HEK293 (cell line): ENCODE results near the gene PMVK.

Experiments used
- CTCF ChIA-PET: fragments of 350-600 bp; formaldehyde crosslinking; extraction: SDS; loops from one replicate; lab custom pipeline; 2021; ENCODE audit warnings: antibody characterized with exemption; lab: Yijun Ruan, JAX
- POLR2A ChIA-PET: fragments of 300-600 bp; formaldehyde crosslinking; extraction: SDS; loops from one replicate; lab custom pipeline; 2020; ENCODE audit warnings: antibody characterized with exemption, inconsistent platforms; lab: Yijun Ruan, JAX
- H3K27ac ChIP-seq: fragments of 200-500 bp; sonication (Bioruptor generic); 2 replicates; pipeline ENCODE4 v1.5.1; 2014; ENCODE audit warnings: low read depth, low read length, control low read depth, inconsistent platforms; ENCODE audit errors: extremely low read depth
- H3K36me3 ChIP-seq, 2 experiments: fragments of 200-500 bp in 1 of 2; sonication (Bioruptor generic) in 1 of 2; 1 replicate in 1 of 2; 2 replicates in 1 of 2; pipeline ENCODE4 v1.5.1; 2014 to 2017; ENCODE audit warnings: inconsistent platforms in 2 of 2, low read length in 2 of 2; ENCODE audit not compliant: control insufficient read depth in 2 of 2, insufficient read depth in 1 of 2
- H3K4me1 ChIP-seq: fragments of 200-500 bp; sonication (Bioruptor generic); 2 replicates; pipeline ENCODE4 v1.5.1; 2014; ENCODE audit warnings: mild to moderate bottlenecking, low read length, inconsistent platforms; ENCODE audit not compliant: control insufficient read depth, insufficient read depth
- H3K4me3 ChIP-seq: 2 replicates; pipeline ENCODE4 v1.5.1; 2011; ENCODE audit warnings: low read depth, mild to moderate bottlenecking, control low read depth, low read length, moderate library complexity
- H3K9me3 ChIP-seq: fragments of 200-500 bp; sonication (Bioruptor generic); 2 replicates; pipeline ENCODE4 v1.5.1; 2014; ENCODE audit warnings: low read depth, low read length, inconsistent platforms; ENCODE audit not compliant: control insufficient read depth, insufficient read depth
- BCL11B ChIP-seq: fragments of 450-650 bp; formaldehyde crosslinking; IDR thresholded peaks from 2 replicates; pipeline ENCODE4 v1.5.1; 2016; ENCODE audit warnings: low read depth, missing biosample characterization, missing genetic modification characterization
- KLF9 ChIP-seq: fragments of 450-650 bp; formaldehyde crosslinking; IDR thresholded peaks from 2 replicates; pipeline ENCODE4 v1.5.1; 2016; ENCODE audit warnings: missing biosample characterization, missing genetic modification characterization, low read depth
- RBAK ChIP-seq: fragments of 450-650 bp; formaldehyde crosslinking; IDR thresholded peaks from 2 replicates; pipeline ENCODE4 v1.5.1; 2016; ENCODE audit warnings: missing biosample characterization, missing genetic modification characterization
- ZFP3 ChIP-seq: fragments of 450-650 bp; formaldehyde crosslinking; IDR thresholded peaks from 2 replicates; pipeline ENCODE4 v1.5.1; 2016; ENCODE audit warnings: low read depth, missing biosample characterization, missing genetic modification characterization
- ZNF140 ChIP-seq: fragments of 450-650 bp; formaldehyde crosslinking; IDR thresholded peaks from 2 replicates; pipeline ENCODE4 v1.5.1; 2016; ENCODE audit warnings: missing biosample characterization, missing genetic modification characterization
- ZNF146 ChIP-seq: fragments of 450-650 bp; formaldehyde crosslinking; IDR thresholded peaks from 2 replicates; pipeline ENCODE4 v1.5.1; 2016; ENCODE audit warnings: missing biosample characterization, missing genetic modification characterization
- ZNF274 ChIP-seq, 2 experiments: fragments of 200-500 bp in 1 of 2; fragments of 450-650 bp in 1 of 2; sonication (Bioruptor generic) in 1 of 2; formaldehyde crosslinking in 1 of 2; IDR thresholded peaks; 2 replicates each; pipeline versions ENCODE4 v1.5.1 to v1.6.1; 2014 to 2016; ENCODE audit warnings: borderline replicate concordance in 1 of 2, inconsistent platforms in 1 of 2, low read length in 1 of 2, missing biosample characterization in 1 of 2, missing genetic modification characterization in 1 of 2
- ZNF404 ChIP-seq: fragments of 450-650 bp; formaldehyde crosslinking; IDR thresholded peaks from 2 replicates; pipeline ENCODE4 v1.5.1; 2017; ENCODE audit warnings: missing biosample characterization, missing genetic modification characterization
- ZNF423 ChIP-seq: fragments of 450-650 bp; formaldehyde crosslinking; IDR thresholded peaks from 2 replicates; pipeline ENCODE4 v1.5.1; 2016; ENCODE audit warnings: missing biosample characterization, missing genetic modification characterization
- ZNF426 ChIP-seq: fragments of 450-650 bp; formaldehyde crosslinking; IDR thresholded peaks from 2 replicates; pipeline ENCODE4 v1.5.1; 2017; ENCODE audit warnings: missing biosample characterization, missing genetic modification characterization, mild to moderate bottlenecking, inconsistent platforms, moderate library complexity
- ZNF433 ChIP-seq: fragments of 450-650 bp; formaldehyde crosslinking; IDR thresholded peaks from 2 replicates; pipeline ENCODE4 v1.5.1; 2016; ENCODE audit warnings: missing biosample characterization, missing genetic modification characterization, low read depth
- ZNF473 ChIP-seq: fragments of 450-650 bp; formaldehyde crosslinking; IDR thresholded peaks from 2 replicates; pipeline ENCODE4 v1.5.1; 2017; ENCODE audit warnings: missing biosample characterization, missing genetic modification characterization
- ZNF514 ChIP-seq: fragments of 450-650 bp; formaldehyde crosslinking; IDR thresholded peaks from 2 replicates; pipeline ENCODE4 v1.5.1; 2016; ENCODE audit warnings: missing biosample characterization, missing genetic modification characterization
- ZNF571 ChIP-seq: fragments of 450-650 bp; formaldehyde crosslinking; IDR thresholded peaks from 2 replicates; pipeline ENCODE4 v1.5.0; 2017; ENCODE audit warnings: missing biosample characterization, missing genetic modification characterization
- ZNF596 ChIP-seq: fragments of 450-650 bp; IDR thresholded peaks from 2 replicates; pipeline ENCODE4 v1.5.0; 2018; ENCODE audit warnings: missing biosample characterization, mild to moderate bottlenecking, missing genetic modification characterization, moderate library complexity
- ZNF623 ChIP-seq: fragments of 450-650 bp; formaldehyde crosslinking; IDR thresholded peaks from 2 replicates; pipeline ENCODE4 v1.5.1; 2016; ENCODE audit warnings: missing biosample characterization, missing genetic modification characterization
- ZNF624 ChIP-seq: fragments of 450-650 bp; formaldehyde crosslinking; IDR thresholded peaks from 2 replicates; pipeline ENCODE4 v1.5.1; 2017; ENCODE audit warnings: missing biosample characterization, missing genetic modification characterization
- ZNF747 ChIP-seq: fragments of 450-650 bp; formaldehyde crosslinking; IDR thresholded peaks from 2 replicates; pipeline ENCODE4 v1.5.1; 2016; ENCODE audit warnings: missing biosample characterization, missing genetic modification characterization
- ZNF792 ChIP-seq: fragments of 450-650 bp; formaldehyde crosslinking; IDR thresholded peaks from 2 replicates; pipeline ENCODE4 v1.5.1; 2016; ENCODE audit warnings: missing biosample characterization, missing genetic modification characterization
- ZNF830 ChIP-seq: fragments of 450-650 bp; IDR thresholded peaks from 2 replicates; pipeline ENCODE4 v1.5.0; 2018; ENCODE audit warnings: missing biosample characterization, missing genetic modification characterization, low read depth, mild to moderate bottlenecking, moderate library complexity
- ZNF843 ChIP-seq: fragments of 450-650 bp; formaldehyde crosslinking; IDR thresholded peaks from 2 replicates; pipeline ENCODE4 v1.5.1; 2016; ENCODE audit warnings: missing biosample characterization, missing genetic modification characterization
- TF ChIP-seq, protein P1 (sequence below): fragments of 450-650 bp; formaldehyde crosslinking; IDR thresholded peaks from 2 replicates; pipeline ENCODE4 v1.5.1; 2016; ENCODE audit warnings: missing biosample characterization, missing genetic modification characterization
- TF ChIP-seq, protein P2 (sequence below): fragments of 450-650 bp; formaldehyde crosslinking; IDR thresholded peaks from 2 replicates; pipeline ENCODE4 v1.5.1; 2016; ENCODE audit warnings: missing biosample characterization, missing genetic modification characterization
- TF ChIP-seq, protein P3 (sequence below): fragments of 450-650 bp; formaldehyde crosslinking; IDR thresholded peaks from 2 replicates; pipeline ENCODE4 v1.5.1; 2016; ENCODE audit warnings: missing biosample characterization, missing genetic modification characterization
- TF ChIP-seq, protein P4 (sequence below): fragments of 450-650 bp; formaldehyde crosslinking; IDR thresholded peaks from 2 replicates; pipeline ENCODE4 v1.5.1; 2016; ENCODE audit warnings: missing biosample characterization, missing genetic modification characterization, borderline replicate concordance

The PMVK gene

DNA sequence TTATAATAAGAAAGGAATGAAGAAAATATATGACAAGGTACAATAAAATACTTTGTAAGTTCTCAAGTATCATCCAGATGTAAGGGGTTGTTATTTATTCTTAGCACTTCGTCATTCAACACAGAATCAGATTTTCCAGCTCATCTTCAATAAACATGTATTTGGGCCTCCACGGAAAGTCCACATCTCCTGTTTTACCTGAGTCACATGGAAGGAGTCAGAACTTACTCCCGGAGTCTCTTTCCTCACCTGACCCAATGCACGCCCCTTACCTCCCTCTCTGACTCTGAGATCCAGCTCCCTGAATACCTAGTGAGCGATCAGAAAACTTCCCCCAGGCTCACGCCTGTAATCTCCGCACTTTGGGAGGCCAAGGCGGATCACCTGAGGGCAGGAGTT, 1.5 kb upstream of the PMVK start (continued):
- TF ChIP-seq, protein P1, sequence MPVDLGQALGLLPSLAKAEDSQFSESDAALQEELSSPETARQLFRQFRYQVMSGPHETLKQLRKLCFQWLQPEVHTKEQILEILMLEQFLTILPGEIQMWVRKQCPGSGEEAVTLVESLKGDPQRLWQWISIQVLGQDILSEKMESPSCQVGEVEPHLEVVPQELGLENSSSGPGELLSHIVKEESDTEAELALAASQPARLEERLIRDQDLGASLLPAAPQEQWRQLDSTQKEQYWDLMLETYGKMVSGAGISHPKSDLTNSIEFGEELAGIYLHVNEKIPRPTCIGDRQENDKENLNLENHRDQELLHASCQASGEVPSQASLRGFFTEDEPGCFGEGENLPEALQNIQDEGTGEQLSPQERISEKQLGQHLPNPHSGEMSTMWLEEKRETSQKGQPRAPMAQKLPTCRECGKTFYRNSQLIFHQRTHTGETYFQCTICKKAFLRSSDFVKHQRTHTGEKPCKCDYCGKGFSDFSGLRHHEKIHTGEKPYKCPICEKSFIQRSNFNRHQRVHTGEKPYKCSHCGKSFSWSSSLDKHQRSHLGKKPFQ (tag by site-specific recombination), result no peak
- TF ChIP-seq ZNF426 (tag by site-specific recombination) (no peak), BCL11B (tag by site-specific recombination) (no peak)

DNA sequence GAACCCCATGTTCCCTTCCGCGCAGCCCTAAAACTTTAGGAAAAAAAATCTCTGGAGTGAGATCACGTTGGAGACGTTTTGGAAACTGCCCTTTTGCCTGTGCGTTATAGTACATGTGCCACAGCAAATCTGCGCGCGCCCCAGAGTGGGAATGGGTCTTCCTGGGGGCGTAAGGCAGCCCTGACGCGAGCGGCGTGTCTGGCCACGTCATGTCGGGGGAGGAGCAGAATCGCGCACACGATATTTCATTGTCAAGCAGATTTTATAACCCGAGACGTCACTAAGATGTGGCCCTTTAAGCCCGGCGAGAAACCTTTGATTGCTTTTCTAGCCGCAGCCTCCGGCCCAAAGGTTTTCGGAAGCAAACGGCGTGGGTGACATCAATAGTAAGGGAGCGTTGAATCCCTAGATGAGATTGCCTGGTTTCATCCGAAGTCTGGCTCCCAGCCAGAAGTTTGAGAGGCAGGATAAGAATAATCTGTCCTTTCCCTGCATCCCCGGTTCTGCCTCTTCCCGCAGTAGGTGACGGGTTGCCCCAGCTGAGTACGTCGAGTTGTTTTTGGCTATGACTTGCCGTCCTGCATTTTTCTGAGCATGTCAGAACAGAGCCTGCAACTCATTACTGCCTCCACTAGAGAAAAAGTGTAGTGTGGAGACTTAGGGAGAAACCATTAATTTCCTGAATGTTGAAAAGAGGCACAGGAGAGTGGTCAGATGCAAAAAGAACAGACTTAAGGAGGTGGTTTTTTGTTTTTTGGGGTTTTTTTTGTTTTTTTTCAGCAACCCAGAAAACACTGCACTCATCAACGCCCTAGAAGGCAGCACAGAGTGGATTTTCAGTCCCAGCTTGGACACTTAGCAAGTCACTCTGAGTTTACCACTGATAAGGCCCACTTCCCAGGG, 817 bp upstream of the PMVK start:
- no peaks in the 10 kb centered on the region for H3K4me1 ChIP-seq
- peaks cover 0 to 1% of the 10 kb centered on the region in 2 experiments; a peak in 1 of 3 replicates for H3K36me3 ChIP-seq
- peak overlapping the region; percentile 61 for H3K4me3 ChIP-seq
- CTCF ChIA-PET, result interaction anchor here (0.5 to 1.5 kb wide), 11 partner anchors 19 to 437 kb away, joined by 3 to 5 read pairs (median 3); partner anchors contain the start of gene PBXIP1
- peak overlapping the region; percentile 88 for H3K27ac ChIP-seq
- no peaks in the 10 kb centered on the region for H3K9me3 ChIP-seq
- POLR2A ChIA-PET, result interaction anchor here (0.8 to 1.7 kb wide), 10 partner anchors 8 to 383 kb away, joined by 3 to 5 read pairs (median 4); partner anchors contain the start of genes FLAD1, KCNN3, PBXIP1 and PYGO2
- TF ChIP-seq ZNF423, result no peak
- TF ChIP-seq KLF9 (tag by site-specific recombination), result no peak; the same call in 1 of the 2 replicates
- TF ChIP-seq ZNF830 (tag by site-specific recombination), result no peak
- no peak for TF ChIP-seq ZNF843 (tag by site-specific recombination)
- TF ChIP-seq, protein P2, sequence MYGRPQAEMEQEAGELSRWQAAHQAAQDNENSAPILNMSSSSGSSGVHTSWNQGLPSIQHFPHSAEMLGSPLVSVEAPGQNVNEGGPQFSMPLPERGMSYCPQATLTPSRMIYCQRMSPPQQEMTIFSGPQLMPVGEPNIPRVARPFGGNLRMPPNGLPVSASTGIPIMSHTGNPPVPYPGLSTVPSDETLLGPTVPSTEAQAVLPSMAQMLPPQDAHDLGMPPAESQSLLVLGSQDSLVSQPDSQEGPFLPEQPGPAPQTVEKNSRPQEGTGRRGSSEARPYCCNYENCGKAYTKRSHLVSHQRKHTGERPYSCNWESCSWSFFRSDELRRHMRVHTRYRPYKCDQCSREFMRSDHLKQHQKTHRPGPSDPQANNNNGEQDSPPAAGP (tag by site-specific recombination), result no peak
- TF ChIP-seq ZNF146, result no peak
- TF ChIP-seq ZNF623 (tag by site-specific recombination), result no peak
- TF ChIP-seq, protein P3, sequence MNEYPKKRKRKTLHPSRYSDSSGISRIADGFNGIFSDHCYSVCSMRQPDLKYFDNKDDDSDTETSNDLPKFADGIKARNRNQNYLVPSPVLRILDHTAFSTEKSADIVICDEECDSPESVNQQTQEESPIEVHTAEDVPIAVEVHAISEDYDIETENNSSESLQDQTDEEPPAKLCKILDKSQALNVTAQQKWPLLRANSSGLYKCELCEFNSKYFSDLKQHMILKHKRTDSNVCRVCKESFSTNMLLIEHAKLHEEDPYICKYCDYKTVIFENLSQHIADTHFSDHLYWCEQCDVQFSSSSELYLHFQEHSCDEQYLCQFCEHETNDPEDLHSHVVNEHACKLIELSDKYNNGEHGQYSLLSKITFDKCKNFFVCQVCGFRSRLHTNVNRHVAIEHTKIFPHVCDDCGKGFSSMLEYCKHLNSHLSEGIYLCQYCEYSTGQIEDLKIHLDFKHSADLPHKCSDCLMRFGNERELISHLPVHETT (tag by site-specific recombination), result no peak; the same call in 1 of the 2 replicates
- TF ChIP-seq ZNF596, result no peak
- TF ChIP-seq, protein P4, sequence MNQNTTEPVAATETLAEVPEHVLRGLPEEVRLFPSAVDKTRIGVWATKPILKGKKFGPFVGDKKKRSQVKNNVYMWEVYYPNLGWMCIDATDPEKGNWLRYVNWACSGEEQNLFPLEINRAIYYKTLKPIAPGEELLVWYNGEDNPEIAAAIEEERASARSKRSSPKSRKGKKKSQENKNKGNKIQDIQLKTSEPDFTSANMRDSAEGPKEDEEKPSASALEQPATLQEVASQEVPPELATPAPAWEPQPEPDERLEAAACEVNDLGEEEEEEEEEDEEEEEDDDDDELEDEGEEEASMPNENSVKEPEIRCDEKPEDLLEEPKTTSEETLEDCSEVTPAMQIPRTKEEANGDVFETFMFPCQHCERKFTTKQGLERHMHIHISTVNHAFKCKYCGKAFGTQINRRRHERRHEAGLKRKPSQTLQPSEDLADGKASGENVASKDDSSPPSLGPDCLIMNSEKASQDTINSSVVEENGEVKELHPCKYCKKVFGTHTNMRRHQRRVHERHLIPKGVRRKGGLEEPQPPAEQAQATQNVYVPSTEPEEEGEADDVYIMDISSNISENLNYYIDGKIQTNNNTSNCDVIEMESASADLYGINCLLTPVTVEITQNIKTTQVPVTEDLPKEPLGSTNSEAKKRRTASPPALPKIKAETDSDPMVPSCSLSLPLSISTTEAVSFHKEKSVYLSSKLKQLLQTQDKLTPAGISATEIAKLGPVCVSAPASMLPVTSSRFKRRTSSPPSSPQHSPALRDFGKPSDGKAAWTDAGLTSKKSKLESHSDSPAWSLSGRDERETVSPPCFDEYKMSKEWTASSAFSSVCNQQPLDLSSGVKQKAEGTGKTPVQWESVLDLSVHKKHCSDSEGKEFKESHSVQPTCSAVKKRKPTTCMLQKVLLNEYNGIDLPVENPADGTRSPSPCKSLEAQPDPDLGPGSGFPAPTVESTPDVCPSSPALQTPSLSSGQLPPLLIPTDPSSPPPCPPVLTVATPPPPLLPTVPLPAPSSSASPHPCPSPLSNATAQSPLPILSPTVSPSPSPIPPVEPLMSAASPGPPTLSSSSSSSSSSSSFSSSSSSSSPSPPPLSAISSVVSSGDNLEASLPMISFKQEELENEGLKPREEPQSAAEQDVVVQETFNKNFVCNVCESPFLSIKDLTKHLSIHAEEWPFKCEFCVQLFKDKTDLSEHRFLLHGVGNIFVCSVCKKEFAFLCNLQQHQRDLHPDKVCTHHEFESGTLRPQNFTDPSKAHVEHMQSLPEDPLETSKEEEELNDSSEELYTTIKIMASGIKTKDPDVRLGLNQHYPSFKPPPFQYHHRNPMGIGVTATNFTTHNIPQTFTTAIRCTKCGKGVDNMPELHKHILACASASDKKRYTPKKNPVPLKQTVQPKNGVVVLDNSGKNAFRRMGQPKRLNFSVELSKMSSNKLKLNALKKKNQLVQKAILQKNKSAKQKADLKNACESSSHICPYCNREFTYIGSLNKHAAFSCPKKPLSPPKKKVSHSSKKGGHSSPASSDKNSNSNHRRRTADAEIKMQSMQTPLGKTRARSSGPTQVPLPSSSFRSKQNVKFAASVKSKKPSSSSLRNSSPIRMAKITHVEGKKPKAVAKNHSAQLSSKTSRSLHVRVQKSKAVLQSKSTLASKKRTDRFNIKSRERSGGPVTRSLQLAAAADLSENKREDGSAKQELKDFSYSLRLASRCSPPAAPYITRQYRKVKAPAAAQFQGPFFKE (tag by site-specific recombination), result no peak
- no peak for TF ChIP-seq ZNF624
- no peak for TF ChIP-seq ZNF792 (tag by site-specific recombination)
- TF ChIP-seq ZNF140 (tag by site-specific recombination), result no peak
- no peak for TF ChIP-seq ZNF473 (tag by site-specific recombination)
- no peak for TF ChIP-seq ZNF404 (tag by site-specific recombination)
- no peak for TF ChIP-seq ZNF433 (tag by site-specific recombination)
- no peak for TF ChIP-seq ZNF747 (tag by site-specific recombination)
- TF ChIP-seq ZNF274 (IDR thresholded peaks at IDR 0.05; ENCODE audit: low read length), result no peak
- no peak for TF ChIP-seq ZNF274 (tag by site-specific recombination; IDR thresholded peaks at IDR 0.05; ENCODE audit: borderline replicate concordance)
- TF ChIP-seq ZNF571, result no peak
- TF ChIP-seq RBAK (tag by site-specific recombination), result no peak
- TF ChIP-seq ZNF514, result no peak
- no peak for TF ChIP-seq ZFP3 (tag by site-specific recombination)
